SK-N-SH (cell line): ENCODE data around the gene CCDC183.

Experiments
- CTCF ChIP-seq: fragments of 200-600 bp; sonication (generic); IDR thresholded peaks from 2 replicates; pipeline ENCODE4 v1.6.1; 2017; ENCODE audit warnings: antibody characterized with exemption, mild to moderate bottlenecking, moderate library complexity
- JUND ChIP-seq: IDR thresholded peaks from 2 replicates; pipeline ENCODE4 v1.4.0; 2012
- REST ChIP-seq: IDR thresholded peaks from 2 replicates; pipeline ENCODE4 v1.6.1; 2012; ENCODE audit warnings: mild to moderate bottlenecking, low read depth, low read length, moderate library complexity
- TAF1 ChIP-seq: IDR thresholded peaks from 2 replicates; pipeline ENCODE4 v1.6.1; 2012; ENCODE audit warnings: low read depth, mild to moderate bottlenecking, low read length, moderate library complexity, borderline replicate concordance

GRCh38 chr9:136802321-136802720, 6.2 kb downstream of the CCDC183 start:
- TF ChIP-seq CTCF, result no peak
- TF ChIP-seq REST, result no peak
- TF ChIP-seq TAF1, result no peak
- TF ChIP-seq JUND, result no peak
